Fibroblast of lung (primary cell): ENCODE data around the gene LRRC10B.

Source experiments
- EZH2 ChIP-seq: IDR thresholded peaks from 2 replicates; pipeline ENCODE4 v1.5.1; 2012; ENCODE audit warnings: low read length, control low read depth, mild to moderate bottlenecking; ENCODE audit errors: missing control alignments
- TF ChIP-seq, protein P1 (sequence below), 2 donors: IDR thresholded peaks in 1 of 2; conservative IDR thresholded peaks in 1 of 2; 1 replicate in 1 of 2; 2 replicates in 1 of 2; pipeline ENCODE4 v1.5.1; 2011 to 2012; ENCODE audit warnings: low read length in 2 of 2, control low read depth in 1 of 2, inconsistent platforms in 1 of 2, low read depth in 1 of 2, mild to moderate bottlenecking in 1 of 2

- TF ChIP-seq, protein P1, sequence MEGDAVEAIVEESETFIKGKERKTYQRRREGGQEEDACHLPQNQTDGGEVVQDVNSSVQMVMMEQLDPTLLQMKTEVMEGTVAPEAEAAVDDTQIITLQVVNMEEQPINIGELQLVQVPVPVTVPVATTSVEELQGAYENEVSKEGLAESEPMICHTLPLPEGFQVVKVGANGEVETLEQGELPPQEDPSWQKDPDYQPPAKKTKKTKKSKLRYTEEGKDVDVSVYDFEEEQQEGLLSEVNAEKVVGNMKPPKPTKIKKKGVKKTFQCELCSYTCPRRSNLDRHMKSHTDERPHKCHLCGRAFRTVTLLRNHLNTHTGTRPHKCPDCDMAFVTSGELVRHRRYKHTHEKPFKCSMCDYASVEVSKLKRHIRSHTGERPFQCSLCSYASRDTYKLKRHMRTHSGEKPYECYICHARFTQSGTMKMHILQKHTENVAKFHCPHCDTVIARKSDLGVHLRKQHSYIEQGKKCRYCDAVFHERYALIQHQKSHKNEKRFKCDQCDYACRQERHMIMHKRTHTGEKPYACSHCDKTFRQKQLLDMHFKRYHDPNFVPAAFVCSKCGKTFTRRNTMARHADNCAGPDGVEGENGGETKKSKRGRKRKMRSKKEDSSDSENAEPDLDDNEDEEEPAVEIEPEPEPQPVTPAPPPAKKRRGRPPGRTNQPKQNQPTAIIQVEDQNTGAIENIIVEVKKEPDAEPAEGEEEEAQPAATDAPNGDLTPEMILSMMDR (conservative IDR thresholded peaks at IDR 0.05 in 1 of 2, IDR thresholded peaks at IDR 0.05 in 1 of 2; ENCODE audit: low read depth in 1 of 2, low read length in 2 of 2) = no peak
- TF ChIP-seq EZH2 = no peak
These were observed 21.1 kb upstream of the LRRC10B start for GRCh38 chr11:61487342-61488025.
